Measurements from ENCODE around the gene PHC1. TPM values are rescaled to one million over a fixed set of nuclear protein-coding genes. Genes with fewer than 3 reads are reported as not detected.

The PHC1 gene
- total and polyA plus RNA-seq, 4 donors: 33.4 to 92.6 (median 68.9) TPM

DNA sequence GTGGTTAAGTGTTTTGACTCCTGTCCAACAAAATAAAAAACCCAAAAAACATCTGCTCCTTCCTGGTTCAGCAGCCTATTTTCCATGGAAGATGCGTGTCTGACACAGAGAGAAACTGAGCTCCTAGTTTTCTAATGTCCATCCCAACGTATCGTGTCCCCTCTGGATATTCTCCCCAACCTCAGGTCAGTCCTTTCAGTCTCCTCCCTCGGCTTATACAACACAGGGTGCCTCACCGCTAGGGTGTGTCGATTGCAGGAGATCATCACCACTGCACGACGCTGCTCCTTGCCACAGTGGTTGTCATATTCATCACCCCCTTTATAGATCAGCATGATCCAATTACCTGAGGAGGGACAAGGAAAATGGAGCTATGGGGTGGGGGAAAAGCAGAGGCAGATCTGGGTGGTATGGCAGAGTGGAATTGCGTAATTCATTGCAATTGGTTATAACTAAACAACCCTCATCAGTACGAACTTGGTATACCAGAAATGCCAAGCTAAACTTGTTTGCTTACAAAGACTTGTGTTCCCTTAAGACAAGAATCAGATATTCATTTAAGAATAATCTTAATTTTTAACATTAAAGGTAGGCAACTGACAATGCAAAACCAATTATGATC, 29.4 kb downstream of the PHC1 start:
- Histone ChIP-seq H3K36me3 (ENCODE audit: control insufficient read depth, insufficient read depth, low read length) (peaks cover 31% of the 10 kb centered on the region), H3K27me3 (ENCODE audit: control insufficient read depth, insufficient read depth, low read length) (no peaks in the 10 kb centered on the region), H3K9me3 (ENCODE audit: control insufficient read depth, insufficient read depth, low read length) (no peaks in the 10 kb centered on the region), H3K4me1 (ENCODE audit: control insufficient read depth, insufficient read depth, low read length) (peaks cover 1% of the 10 kb centered on the region), H3K4me3 (ENCODE audit: low read depth, low read length) (no peak overlapping the region), H3K27ac (ENCODE audit: low read depth, low read length) (no peak overlapping the region)
- WGBS (ENCODE audit: insufficient coverage): 92% methylated on average over 5 of the region's 10 CpGs
- no peak for DNase-seq (ENCODE audit: low read depth in 4 of 6, low spot score in 6 of 6)

DNA sequence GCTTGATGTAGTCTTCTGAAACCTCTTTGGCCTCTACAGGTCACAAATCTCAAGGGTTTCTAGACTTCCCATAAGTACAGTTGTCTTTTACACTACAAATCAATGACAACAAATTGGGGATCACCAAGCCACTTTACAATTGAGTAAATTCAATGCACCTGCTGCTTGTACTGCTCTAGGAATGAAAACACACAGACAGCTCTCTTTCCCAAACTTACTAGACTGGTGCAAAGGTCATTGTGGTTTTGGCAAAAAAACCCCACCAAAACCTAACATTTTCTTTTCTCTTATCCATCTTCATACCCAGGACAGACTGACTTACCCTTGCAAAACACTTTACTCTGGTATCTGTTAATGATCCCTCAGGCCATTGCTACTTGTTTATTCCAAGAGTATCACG, 32.4 kb downstream of the PHC1 start:
- no peaks in the 10 kb centered on the region for H3K27me3 ChIP-seq (ENCODE audit: control insufficient read depth, insufficient read depth, low read length)
- no peak for DNase-seq (ENCODE audit: low read depth in 4 of 6, low spot score in 6 of 6)
- peaks cover 26% of the 10 kb centered on the region for H3K36me3 ChIP-seq (ENCODE audit: control insufficient read depth, insufficient read depth, low read length)
- no peak overlapping the region for H3K27ac ChIP-seq (ENCODE audit: low read depth, low read length)
- H3K9me3 ChIP-seq (ENCODE audit: control insufficient read depth, insufficient read depth, low read length): no peaks in the 10 kb centered on the region
- peaks cover 4% of the 10 kb centered on the region for H3K4me1 ChIP-seq (ENCODE audit: control insufficient read depth, insufficient read depth, low read length)
- no peak overlapping the region for H3K4me3 ChIP-seq (ENCODE audit: low read depth, low read length)
- no CpG with 5 or more reads among the region's 1 CpG for WGBS (ENCODE audit: insufficient coverage)

DNA sequence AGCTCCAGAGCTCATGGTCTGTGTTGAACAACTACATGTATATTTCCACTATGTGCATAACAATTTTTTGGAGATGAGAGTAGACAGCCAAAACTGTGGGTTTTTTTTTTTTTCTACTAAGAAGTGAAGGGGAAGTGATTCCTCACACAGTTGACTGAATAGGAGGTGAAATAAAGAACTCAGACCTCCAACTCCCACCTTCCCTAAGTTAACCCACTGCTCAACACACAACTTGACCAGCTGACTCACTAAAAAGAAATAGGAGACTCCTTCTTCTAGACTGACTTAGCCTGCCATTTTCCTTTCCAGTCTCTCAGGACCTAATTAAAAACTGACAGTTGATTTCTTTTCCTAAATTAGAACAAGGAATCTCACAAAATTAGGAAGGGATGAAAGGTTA, 33.4 kb downstream of the PHC1 start:
- Histone ChIP-seq H3K27ac (ENCODE audit: low read depth, low read length) (no peak overlapping the region), H3K9me3 (ENCODE audit: control insufficient read depth, insufficient read depth, low read length) (no peaks in the 10 kb centered on the region), H3K4me3 (ENCODE audit: low read depth, low read length) (no peak overlapping the region), H3K27me3 (ENCODE audit: control insufficient read depth, insufficient read depth, low read length) (no peaks in the 10 kb centered on the region), H3K4me1 (ENCODE audit: control insufficient read depth, insufficient read depth, low read length) (peaks cover 4% of the 10 kb centered on the region), H3K36me3 (ENCODE audit: control insufficient read depth, insufficient read depth, low read length) (peaks cover 21% of the 10 kb centered on the region)
- DNase-seq (ENCODE audit: low read depth in 4 of 6, low spot score in 6 of 6): no peak

DNA sequence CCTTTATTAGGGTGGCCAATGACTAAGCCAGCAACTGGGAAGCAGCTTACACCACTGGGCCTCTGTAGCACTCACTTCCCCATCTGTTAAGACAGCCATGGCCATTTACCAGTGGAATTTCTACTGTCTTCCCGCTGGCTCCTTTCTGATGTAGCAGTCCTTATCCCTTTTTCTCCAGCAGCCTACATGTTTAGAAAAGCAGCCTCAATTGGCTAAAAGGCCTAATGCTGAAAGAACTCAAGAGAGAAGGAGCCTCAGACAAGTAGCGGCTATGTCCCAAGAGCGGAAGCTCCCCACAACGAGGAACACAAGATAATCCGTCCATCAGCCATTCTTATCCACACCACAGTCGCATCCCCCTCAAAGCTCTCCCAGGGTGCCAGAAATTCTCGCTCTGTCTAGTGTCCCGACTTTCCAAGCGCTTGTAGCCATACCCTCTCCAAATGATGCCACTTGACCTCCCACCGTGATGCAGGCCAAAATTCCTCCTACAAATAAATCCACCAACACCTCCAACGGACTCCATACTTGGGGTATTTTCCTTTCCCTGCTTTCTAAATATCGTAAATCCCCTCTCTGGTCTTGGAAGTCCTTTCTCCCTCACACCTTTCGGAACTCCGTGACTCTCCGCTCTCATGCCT, 34.5 kb downstream of the PHC1 start:
- no peaks in the 10 kb centered on the region for H3K9me3 ChIP-seq (ENCODE audit: control insufficient read depth, insufficient read depth, low read length)
- peak overlapping the region; percentile 94 for H3K4me3 ChIP-seq (ENCODE audit: low read depth, low read length)
- WGBS (ENCODE audit: insufficient coverage): 1% methylated on average over 15 of the region's 15 CpGs
- H3K36me3 ChIP-seq (ENCODE audit: control insufficient read depth, insufficient read depth, low read length): peaks cover 12% of the 10 kb centered on the region
- peaks cover 4% of the 10 kb centered on the region for H3K4me1 ChIP-seq (ENCODE audit: control insufficient read depth, insufficient read depth, low read length)
- H3K27ac ChIP-seq (ENCODE audit: low read depth, low read length): peak overlapping the region; percentile 100
- DNase-seq (ENCODE audit: low read depth in 4 of 6, low spot score in 6 of 6): peak in 4 of 6 donors; percentile 1 to 19 (median 4)
- no peaks in the 10 kb centered on the region for H3K27me3 ChIP-seq (ENCODE audit: control insufficient read depth, insufficient read depth, low read length)

DNA sequence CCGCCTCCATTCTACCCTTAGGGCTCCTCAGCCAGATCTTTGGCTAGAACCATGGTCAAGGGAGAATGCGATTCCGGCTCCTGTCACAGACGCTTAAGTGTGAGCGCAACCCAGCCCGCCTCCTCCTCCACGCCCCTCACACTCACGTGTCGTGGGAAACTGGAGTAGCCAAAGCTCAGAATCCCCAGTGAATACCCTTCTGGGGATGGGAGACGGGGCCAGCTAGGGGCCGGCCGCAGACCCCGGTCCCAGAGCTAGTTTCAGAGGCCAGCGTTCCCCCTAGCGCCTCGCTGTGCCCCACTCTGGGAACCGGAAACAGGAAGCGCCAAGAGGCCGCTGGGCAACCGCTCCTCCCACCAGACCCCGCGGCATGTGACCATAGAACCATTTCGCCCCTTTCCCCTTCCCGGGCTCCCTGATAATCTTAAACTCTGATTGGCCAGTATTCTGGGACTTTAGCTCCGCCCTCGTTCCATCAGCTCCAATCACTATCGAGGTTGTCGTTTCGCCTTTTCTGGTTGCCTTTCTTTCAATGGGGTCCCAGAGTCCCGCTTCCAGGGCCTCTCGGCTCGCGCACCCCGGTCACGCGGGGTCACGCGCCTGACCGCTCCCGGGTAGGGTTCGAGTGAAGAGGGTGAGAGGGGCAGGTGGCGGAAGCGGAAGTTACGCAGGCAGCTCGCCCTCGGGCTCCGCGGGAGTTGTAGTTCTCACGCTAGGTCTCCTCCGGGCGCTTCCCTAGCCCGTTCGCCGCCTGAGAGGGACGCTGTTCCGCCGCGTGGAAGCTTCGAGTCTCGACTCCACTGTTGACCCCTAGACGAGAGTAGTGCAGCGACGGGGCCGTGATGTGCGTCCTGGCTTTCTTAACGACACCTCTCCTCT, 35.3 kb downstream of the PHC1 start, which contains the start of gene M6PR:
TSS of gene M6PR (minus strand) at position 304 of the 879 bp plus-strand sequence. CDS start 3,241 bp downstream, outside the sequence.
- DNase-seq (ENCODE audit: low read depth in 4 of 6, low spot score in 6 of 6): peak; percentile 92 to 99 (median 97)
- 0% methylated on average over 59 of the region's 66 CpGs for WGBS (ENCODE audit: insufficient coverage)
- H3K9me3 ChIP-seq (ENCODE audit: control insufficient read depth, insufficient read depth, low read length): peaks cover 2% of the 10 kb centered on the region
- peak within 1 kb of the TSS; percentile 94 for H3K4me3 ChIP-seq (ENCODE audit: low read depth, low read length)
- H3K36me3 ChIP-seq (ENCODE audit: control insufficient read depth, insufficient read depth, low read length): peaks cover 9% of the 10 kb centered on the region
- peaks cover 4% of the 10 kb centered on the region for H3K4me1 ChIP-seq (ENCODE audit: control insufficient read depth, insufficient read depth, low read length)
- no peaks in the 10 kb centered on the region for H3K27me3 ChIP-seq (ENCODE audit: control insufficient read depth, insufficient read depth, low read length)
- peak within 1 kb of the TSS; percentile 100 for H3K27ac ChIP-seq (ENCODE audit: low read depth, low read length)

DNA sequence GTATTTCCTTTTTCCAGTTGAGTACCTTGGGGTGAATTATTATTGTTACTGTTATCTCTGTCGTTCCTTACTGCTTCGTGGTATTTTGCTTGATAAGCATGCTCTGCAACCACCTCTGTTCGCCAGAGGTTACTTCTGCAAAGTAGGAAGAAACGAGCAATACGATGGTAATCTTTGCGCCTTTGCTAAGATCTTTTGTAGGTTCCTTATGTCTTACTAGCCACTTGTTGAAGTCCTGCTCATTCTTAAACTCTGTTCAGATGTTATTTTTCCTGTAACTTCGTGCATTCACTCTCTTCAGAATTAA, 35.9 kb downstream of the PHC1 start:
- Histone ChIP-seq H3K36me3 (ENCODE audit: control insufficient read depth, insufficient read depth, low read length) (peaks cover 4% of the 10 kb centered on the region), H3K9me3 (ENCODE audit: control insufficient read depth, insufficient read depth, low read length) (peaks cover 2% of the 10 kb centered on the region), H3K27ac (ENCODE audit: low read depth, low read length) (peak overlapping the region; percentile 100), H3K4me1 (ENCODE audit: control insufficient read depth, insufficient read depth, low read length) (peaks cover 4% of the 10 kb centered on the region), H3K27me3 (ENCODE audit: control insufficient read depth, insufficient read depth, low read length) (no peaks in the 10 kb centered on the region), H3K4me3 (ENCODE audit: low read depth, low read length) (peak overlapping the region; percentile 94)
- DNase-seq (ENCODE audit: low read depth in 4 of 6, low spot score in 6 of 6): no peak
- 0% methylated on average over 7 of the region's 7 CpGs for WGBS (ENCODE audit: insufficient coverage)

DNA sequence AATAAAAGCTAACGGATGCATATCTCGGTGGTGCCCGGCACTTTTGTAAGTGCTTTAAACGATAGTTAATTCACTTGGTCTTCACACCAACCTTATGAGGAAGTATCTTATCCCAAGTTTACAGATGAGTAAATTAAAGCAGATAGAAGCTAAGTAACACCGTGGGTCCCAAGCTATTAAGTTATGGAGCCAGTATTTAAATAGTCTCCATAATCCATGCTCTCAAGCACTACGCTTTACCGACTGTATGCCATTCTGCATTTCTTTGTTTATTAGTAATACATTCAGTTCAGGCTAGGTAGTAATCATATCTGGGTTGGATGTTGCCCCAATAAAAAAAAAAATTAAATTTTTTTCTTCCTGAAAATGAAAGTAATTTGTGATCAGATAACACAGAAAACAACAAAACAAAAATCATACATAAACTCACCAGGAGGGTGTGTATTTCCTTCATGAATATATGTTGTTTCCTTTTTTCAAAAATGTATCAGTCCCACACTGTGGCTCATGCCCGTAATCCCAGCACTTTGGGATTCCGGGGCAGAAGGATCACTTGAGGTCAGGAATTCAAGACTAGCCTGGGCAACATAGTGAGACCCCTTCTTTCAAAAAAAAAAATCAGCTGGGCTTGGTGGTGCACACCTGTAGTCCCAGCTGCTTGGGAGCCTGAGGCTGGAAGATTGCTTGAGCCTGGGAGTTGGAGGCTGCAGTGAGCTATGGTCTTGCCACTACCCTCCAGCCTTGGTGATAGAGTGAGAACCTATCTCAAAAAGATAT, 36.6 kb downstream of the PHC1 start:
- Histone ChIP-seq H3K9me3 (ENCODE audit: control insufficient read depth, insufficient read depth, low read length) (peaks cover 2% of the 10 kb centered on the region), H3K4me3 (ENCODE audit: low read depth, low read length) (peak overlapping the region; percentile 94), H3K27me3 (ENCODE audit: control insufficient read depth, insufficient read depth, low read length) (no peaks in the 10 kb centered on the region), H3K36me3 (ENCODE audit: control insufficient read depth, insufficient read depth, low read length) (peaks cover under 1% of the 10 kb centered on the region), H3K27ac (ENCODE audit: low read depth, low read length) (no peak overlapping the region), H3K4me1 (ENCODE audit: control insufficient read depth, insufficient read depth, low read length) (peaks cover 4% of the 10 kb centered on the region)
- DNase-seq (ENCODE audit: low read depth in 4 of 6, low spot score in 6 of 6): no peak
- 80% methylated on average over 3 of the region's 9 CpGs for WGBS (ENCODE audit: insufficient coverage)

DNA sequence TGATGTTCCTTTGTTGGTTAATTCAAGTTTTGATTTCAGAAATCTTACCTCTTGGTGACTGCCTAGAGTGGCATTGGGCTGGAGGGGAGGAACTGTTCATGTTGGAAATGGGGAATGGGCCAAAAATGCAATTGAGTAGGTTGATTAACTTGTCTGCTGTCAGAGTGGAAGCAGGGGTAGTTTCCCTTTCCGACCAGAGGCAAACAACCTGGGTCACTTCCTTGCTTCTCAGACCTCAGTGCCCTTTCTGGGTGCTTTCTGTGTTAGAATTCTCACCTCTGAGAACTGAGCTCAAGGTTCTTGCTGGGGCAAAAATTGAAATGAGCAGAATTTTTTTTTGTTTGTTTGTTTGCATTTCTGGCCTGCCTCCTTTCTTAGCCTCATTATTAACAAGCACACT, 37.4 kb downstream of the PHC1 start:
- H3K36me3 ChIP-seq (ENCODE audit: control insufficient read depth, insufficient read depth, low read length): peaks cover 5% of the 10 kb centered on the region
- peaks cover 2% of the 10 kb centered on the region for H3K9me3 ChIP-seq (ENCODE audit: control insufficient read depth, insufficient read depth, low read length)
- no peak overlapping the region for H3K27ac ChIP-seq (ENCODE audit: low read depth, low read length)
- DNase-seq (ENCODE audit: low read depth in 4 of 6, low spot score in 6 of 6): no peak
- no peaks in the 10 kb centered on the region for H3K27me3 ChIP-seq (ENCODE audit: control insufficient read depth, insufficient read depth, low read length)
- WGBS (ENCODE audit: insufficient coverage): 100% methylated on average over 1 of the region's 1 CpG
- no peak overlapping the region for H3K4me3 ChIP-seq (ENCODE audit: low read depth, low read length)
- peaks cover 4% of the 10 kb centered on the region for H3K4me1 ChIP-seq (ENCODE audit: control insufficient read depth, insufficient read depth, low read length)

DNA sequence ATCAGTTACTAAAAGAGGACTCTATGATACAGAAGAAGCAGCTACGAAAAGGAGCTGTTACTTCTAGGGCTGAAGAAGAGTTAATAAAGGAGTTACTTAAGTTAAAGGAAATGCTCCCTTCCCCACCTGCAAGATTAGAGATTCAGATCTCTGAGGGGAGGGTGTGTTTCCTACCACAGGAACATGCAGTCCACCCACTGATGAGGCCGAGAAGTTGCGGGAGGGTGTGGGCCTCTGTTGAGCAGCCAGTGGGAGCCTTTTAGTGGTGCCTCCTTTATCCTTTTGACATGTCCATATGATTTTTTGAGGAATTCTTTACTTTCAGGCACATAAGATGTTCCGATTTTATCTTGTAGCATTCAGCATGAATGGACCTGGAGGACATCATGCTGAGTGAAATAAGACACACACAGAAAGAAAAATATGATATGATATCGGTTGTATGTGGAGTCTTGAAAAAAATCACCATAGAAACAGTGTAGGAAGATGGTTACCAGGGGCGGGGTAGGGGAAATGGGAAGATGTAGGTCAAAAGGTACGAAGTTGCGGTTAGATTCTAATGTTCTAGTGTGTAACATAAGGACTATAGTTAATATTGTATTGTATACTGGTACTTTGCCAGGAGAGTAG, 39.6 kb downstream of the PHC1 start:
- Histone ChIP-seq H3K9me3 (ENCODE audit: control insufficient read depth, insufficient read depth, low read length) (peaks cover 2% of the 10 kb centered on the region), H3K27me3 (ENCODE audit: control insufficient read depth, insufficient read depth, low read length) (no peaks in the 10 kb centered on the region), H3K4me3 (ENCODE audit: low read depth, low read length) (no peak overlapping the region), H3K4me1 (ENCODE audit: control insufficient read depth, insufficient read depth, low read length) (peaks cover under 1% of the 10 kb centered on the region), H3K27ac (ENCODE audit: low read depth, low read length) (no peak overlapping the region), H3K36me3 (ENCODE audit: control insufficient read depth, insufficient read depth, low read length) (peaks cover 7% of the 10 kb centered on the region)
- no peak for DNase-seq (ENCODE audit: low read depth in 4 of 6, low spot score in 6 of 6)
- WGBS (ENCODE audit: insufficient coverage): 100% methylated on average over 2 of the region's 8 CpGs
